K562 (cell line): Measurements from ENCODE around the gene REG3G. TPM values are rescaled to one million over a fixed set of nuclear protein-coding genes. Genes with fewer than 3 reads are reported as not detected.

Source experiments
- ATAC-seq: fragments of 200-7000 bp; cut with Tn5 transposase; 3 replicates; pipeline ENCODE4 v1.9.1; 2020; ENCODE audit warnings: moderate library complexity
- BruUV-seq: library from RNA; stranded (reverse); fragments of 400-500 nt; replicated peaks from 2 replicates; lab custom pipeline; 2021; lab: Mats Ljungman, UMichigan
- CTCF ChIA-PET: fragments of 300-600 bp; formaldehyde crosslinking; extraction: SDS; loops from one replicate; lab custom pipeline; 2021; ENCODE audit warnings: low intra/inter-chr PET ratio; lab: Yijun Ruan, JAX
- POLR2A ChIA-PET: fragments of 300-600, 350-650 bp; sonication (Branson Sonifier 250); formaldehyde crosslinking; extraction: SDS; loops from one replicate; lab custom pipeline; 2021; ENCODE audit warnings: antibody characterized with exemption, inconsistent platforms; lab: Yijun Ruan, JAX
- DNase-seq, 4 experiments: peaks; one replicate each; pipeline versions ENCODE4 v3.0.0 to v3.0.0-alpha.2; 2011 to 2018; ENCODE audit warnings: low spot score in 3 of 4, mixed read lengths in 3 of 4; ENCODE audit errors: extremely low read depth in 1 of 4
- FAIRE-seq: peaks from 2 replicates; lab custom pipeline; 2011; peaks lifted over from hg19 to GRCh38; lab: Jason Lieb, UNC
- H2AFZ ChIP-seq: 2 replicates; pipeline ENCODE4 v1.6.0; 2011; ENCODE audit warnings: low read depth, low read length, control low read depth, inconsistent platforms
- H3K27ac ChIP-seq: fragments of 200-600 bp; 3 replicates; pipeline ENCODE4 v1.8.0; 2011; ENCODE audit warnings: low read depth, mild to moderate bottlenecking, control low read depth, inconsistent platforms, low read length, moderate library complexity, mixed read lengths; ENCODE audit errors: extremely low read depth
- H3K27me3 ChIP-seq, 2 experiments: fragments of 300-600 bp in 1 of 2; 2 replicates in 1 of 2; 3 replicates in 1 of 2; pipeline versions ENCODE4 v1.6.0 to v1.8.0; 2011; ENCODE audit warnings: inconsistent platforms in 2 of 2, low read length in 2 of 2, mild to moderate bottlenecking in 1 of 2, mixed read lengths in 1 of 2, moderate library complexity in 1 of 2; ENCODE audit not compliant: control insufficient read depth in 2 of 2, insufficient read depth in 2 of 2
- H3K36me3 ChIP-seq: fragments of 300-600 bp; 3 replicates; pipeline ENCODE4 v1.8.0; 2011; ENCODE audit warnings: mild to moderate bottlenecking, low read length, inconsistent platforms; ENCODE audit not compliant: control insufficient read depth, insufficient read depth
- H3K4me1 ChIP-seq, 2 experiments: fragments of 200-600 bp in 1 of 2; replicated peaks in 1 of 2; 2 replicates in 1 of 2; 3 replicates in 1 of 2; pipeline versions ENCODE4 v1.5.1 to v1.8.0; 2011; ENCODE audit warnings: inconsistent platforms in 2 of 2, low read length in 2 of 2, mild to moderate bottlenecking in 1 of 2, mixed read lengths in 1 of 2, moderate library complexity in 1 of 2; ENCODE audit not compliant: control insufficient read depth in 2 of 2, insufficient read depth in 2 of 2
- H3K4me2 ChIP-seq: 2 replicates; pipeline ENCODE4 v1.6.1; 2011; ENCODE audit warnings: low read length, control low read depth, inconsistent platforms, mixed read lengths; ENCODE audit not compliant: insufficient read depth
- H3K4me3 ChIP-seq: fragments of 200-600 bp; sonication (generic), shearing (Covaris generic); 2 replicates; pipeline ENCODE4 v1.5.1; 2016; ENCODE audit warnings: control low read depth, inconsistent platforms
- H3K79me2 ChIP-seq: fragments of 200-600 bp; 3 replicates; pipeline ENCODE4 v1.8.0; 2011; ENCODE audit warnings: low read length, inconsistent platforms; ENCODE audit not compliant: control insufficient read depth, insufficient read depth
- H3K9ac ChIP-seq, 2 experiments: 2 replicates each; pipeline versions ENCODE4 v1.6.0 to v1.6.1; 2011; ENCODE audit warnings: low read depth in 2 of 2, low read length in 2 of 2, control low read depth in 1 of 2, inconsistent platforms in 1 of 2, mild to moderate bottlenecking in 1 of 2, mixed read lengths in 1 of 2; ENCODE audit not compliant: insufficient read depth in 1 of 2
- H3K9me1 ChIP-seq: one replicate; pipeline ENCODE4 v1.6.0; 2011; ENCODE audit warnings: inconsistent platforms, mild to moderate bottlenecking, low read length, moderate library complexity; ENCODE audit not compliant: control insufficient read depth, insufficient read depth
- H3K9me3 ChIP-seq: replicated peaks from 2 replicates; pipeline ENCODE4 v1.5.1; 2011; ENCODE audit warnings: low read depth, low read length, inconsistent platforms; ENCODE audit not compliant: control insufficient read depth, insufficient read depth
- H4K20me1 ChIP-seq: replicated peaks from 2 replicates; pipeline ENCODE4 v1.6.1; 2011; ENCODE audit warnings: low read length, inconsistent platforms, mixed read lengths; ENCODE audit not compliant: control insufficient read depth, insufficient read depth
- CCNT2 ChIP-seq: IDR thresholded peaks from 2 replicates; pipeline ENCODE4 v1.6.1; 2011; ENCODE audit warnings: borderline replicate concordance, low read depth, mild to moderate bottlenecking, moderate library complexity, mixed read lengths, low read length; ENCODE audit not compliant: insufficient read length; ENCODE audit errors: extremely low read depth
- ELF1 ChIP-seq: fragments of 200-800 bp; sonication (Bioruptor generic); IDR thresholded peaks from 2 replicates; pipeline ENCODE4 v1.6.1; 2016; ENCODE audit warnings: missing genetic modification characterization, missing compliant biosample characterization
- HIVEP1 ChIP-seq: fragments of 250-450 bp; sonication (Bioruptor Pico); IDR thresholded peaks from 2 replicates; pipeline ENCODE4 v1.4.0; 2020; ENCODE audit warnings: mild to moderate bottlenecking
- KLF13 ChIP-seq: fragments of 450-650 bp; IDR thresholded peaks from 2 replicates; pipeline ENCODE4 v1.6.1; 2016; ENCODE audit warnings: missing genetic modification characterization, low read depth, mild to moderate bottlenecking, missing compliant biosample characterization, moderate library complexity, borderline replicate concordance
- PREB ChIP-seq: sonication (generic); formaldehyde crosslinking; IDR thresholded peaks from 2 replicates; pipeline ENCODE4 v1.8.1; 2023; ENCODE audit warnings: mild to moderate bottlenecking, missing genetic modification reagents
- TAF9B ChIP-seq: fragments of 450-650 bp; IDR thresholded peaks from 2 replicates; pipeline ENCODE4 v1.6.1; 2018; ENCODE audit warnings: mild to moderate bottlenecking; ENCODE audit not compliant: partially characterized antibody
- TARDBP ChIP-seq: fragments of 450-650 bp; IDR thresholded peaks from 2 replicates; pipeline ENCODE4 v1.6.1; 2016
- WHSC1 ChIP-seq: IDR thresholded peaks from one replicate; pipeline ENCODE4 v1.6.1; 2012; ENCODE audit warnings: low read length, control low read depth, inconsistent platforms
- ZBTB49 ChIP-seq: sonication (generic); formaldehyde crosslinking; IDR thresholded peaks from 2 replicates; pipeline ENCODE4 v1.8.0; 2022; ENCODE audit warnings: missing genetic modification reagents, mild to moderate bottlenecking, borderline replicate concordance
- WGBS: fragments of 100-300 bp; shearing (Covaris generic); methylation state at CpG from one replicate; pipeline ENCODE4 v1.1.6; 2016; ENCODE audit warnings: low coverage, mixed read lengths; ENCODE audit not compliant: insufficient coverage; ENCODE audit errors: missing lambda C conversion rate; 5-methylcytosine and 5-hydroxymethylcytosine counted together
- in situ Hi-C: fragments of 300-500 bp; cut with MboI; formaldehyde crosslinking; loops from 4 replicates; pipeline ENCODE4 v1.15.0; 2018; ENCODE audit warnings: inconsistent platforms, mixed read lengths
- intact Hi-C: fragments of 100-400 bp; cut with micrococcal nuclease; formaldehyde crosslinking; loops from 2 replicates; pipeline ENCODE4 v1.14.2; 2022
- polyA plus RNA-seq, 8 experiments: library from polyadenylated mRNA; depleted of rRNA in 4 of 8; stranded (reverse) in 5 of 8; unstranded in 3 of 8; fragments of >200 nt; fragmentation: Nextera tagmentation in 2 of 8; fragmentation: Illumina TruSeq in 1 of 8; extraction: Ambion mirVana in 2 of 8; extraction: Trizol in 1 of 8; gene quantifications; 2 replicates each; pipeline versions ENCODE4 v1.2.1 to v1.2.3, GENCODE V29; 2011 to 2014; ENCODE audit warnings: inconsistent platforms in 1 of 8, missing spikeins in 1 of 8
- total RNA-seq, 7 experiments: library from RNA; depleted of rRNA in 6 of 7; stranded (reverse); fragments of >200 nt in 6 of 7; fragmentation: Illumina TruSeq in 2 of 7; extraction: Trizol in 2 of 7; gene quantifications; 2 replicates each; pipeline versions ENCODE4 v1.2.1 to v1.2.3, GENCODE V29; 2011 to 2021; ENCODE audit warnings: low replicate concordance in 1 of 7

The REG3G gene
- total and polyA plus RNA-seq, 9 of the 15 experiments (the other 6 are each of a cell fraction or from before 2014, with no cell fraction given), result not detected

- Histone ChIP-seq H3K9me3 (no peaks in the 10 kb centered on the region), H4K20me1 (no peaks in the 10 kb centered on the region), H3K4me1 (no peaks in the 10 kb centered on the region), H3K9me1 (no peaks in the 10 kb centered on the region), H3K4me2 (no peak overlapping the region), H3K36me3 (no peaks in the 10 kb centered on the region), H3K27ac (no peak overlapping the region), H3K27me3 (no peaks in the 10 kb centered on the region), H2AFZ (no peak overlapping the region), H3K79me2 (no peaks in the 10 kb centered on the region), H3K9ac (no peak overlapping the region), H3K4me3 (no peak overlapping the region)
- intact Hi-C loops (no loop called here), in situ Hi-C loops (no loop called here)
- ATAC-seq (no peak), DNase-seq (no peak), FAIRE-seq (no peak)
- no peak for TF ChIP-seq PREB (CRISPR knock-in tag)
- no TSS peak for BruUV-seq
- CTCF ChIA-PET, result no interaction called here
- POLR2A ChIA-PET, result no interaction called here
- WGBS, result 0% methylated on average over 3 of the region's 4 CpGs
Observed at GRCh38 chr2:79026061-79026460, 559 bp downstream of the REG3G start.

- Histone ChIP-seq H3K9ac (no peak overlapping the region), H3K27ac (no peak overlapping the region), H3K9me1 (no peaks in the 10 kb centered on the region), H4K20me1 (no peaks in the 10 kb centered on the region), H3K9me3 (no peaks in the 10 kb centered on the region), H3K27me3 (no peaks in the 10 kb centered on the region), H3K79me2 (no peaks in the 10 kb centered on the region), H3K4me2 (no peak overlapping the region), H3K4me3 (no peak overlapping the region), H3K36me3 (no peaks in the 10 kb centered on the region), H2AFZ (no peak overlapping the region), H3K4me1 (no peaks in the 10 kb centered on the region)
- no peak for FAIRE-seq
- intact Hi-C loops (no loop called here), in situ Hi-C loops (no loop called here)
- POLR2A ChIA-PET, result no interaction called here
- TF ChIP-seq KLF13 (no peak), TAF9B (no peak), ZBTB49 (CRISPR knock-in tag) (no peak), HIVEP1 (CRISPR knock-in tag) (no peak), TARDBP (no peak), CCNT2 (no peak), WHSC1 (no peak), ELF1 (tag) (no peak)
- CTCF ChIA-PET, result no interaction called here
- 2% methylated on average over 3 of the region's 3 CpGs for WGBS
- ATAC-seq, result no peak
- no TSS peak for BruUV-seq
- no peak for DNase-seq
Observed at GRCh38 chr2:79039944-79040343, 14.4 kb downstream of the REG3G start.
